Hepatocyte (in vitro differentiated cells): ENCODE results near the gene PRSS33. TPM values are rescaled to one million over a fixed set of nuclear protein-coding genes. Genes with fewer than 3 reads are reported as not detected.

Source experiments
- DNase-seq: peaks from one replicate; pipeline ENCODE4 v3.0.0-alpha.2; 2016; ENCODE audit warnings: low spot score
- H2AFZ ChIP-seq: fragments of 200-600 bp; sonication (generic); 2 replicates; pipeline ENCODE4 v1.6.0; 2016; ENCODE audit warnings: antibody characterized with exemption, mild to moderate bottlenecking
- H3K27ac ChIP-seq: fragments of 200-600 bp; sonication (generic); 2 replicates; pipeline ENCODE4 v1.5.1; 2016; ENCODE audit warnings: mild to moderate bottlenecking
- H3K27me3 ChIP-seq: fragments of 200-600 bp; sonication (generic); 2 replicates; pipeline ENCODE4 v1.6.1; 2016
- H3K36me3 ChIP-seq: fragments of 200-600 bp; sonication (generic); replicated peaks from 2 replicates; pipeline ENCODE4 v1.5.1; 2016; ENCODE audit warnings: low read depth; ENCODE audit not compliant: insufficient read depth
- H3K4me1 ChIP-seq: fragments of 200-600 bp; sonication (generic); 2 replicates; pipeline ENCODE4 v1.5.1; 2016; ENCODE audit warnings: mild to moderate bottlenecking, moderate library complexity; ENCODE audit not compliant: insufficient read depth
- H3K4me2 ChIP-seq: fragments of 200-600 bp; sonication (generic); 2 replicates; pipeline ENCODE4 v1.6.0; 2016
- H3K4me3 ChIP-seq: fragments of 200-600 bp; sonication (generic); 2 replicates; pipeline ENCODE4 v1.5.1; 2016; ENCODE audit warnings: mild to moderate bottlenecking
- H3K79me2 ChIP-seq: fragments of 200-600 bp; sonication (generic); 2 replicates; pipeline ENCODE4 v1.6.0; 2017; ENCODE audit warnings: mild to moderate bottlenecking
- H3K9me2 ChIP-seq: fragments of 200-600 bp; sonication (generic); replicated peaks from 2 replicates; pipeline ENCODE4 v1.6.0; 2017; ENCODE audit warnings: mild to moderate bottlenecking; ENCODE audit not compliant: insufficient read depth
- H3K9me3 ChIP-seq: fragments of 200-600 bp; sonication (generic); 2 replicates; pipeline ENCODE4 v1.5.1; 2016; ENCODE audit warnings: low read depth, mild to moderate bottlenecking
- H4K20me1 ChIP-seq: fragments of 200-600 bp; sonication (generic); 2 replicates; pipeline ENCODE4 v1.6.0; 2016; ENCODE audit warnings: mild to moderate bottlenecking; ENCODE audit not compliant: insufficient read depth, poor library complexity, severe bottlenecking
- EZH2 ChIP-seq: fragments of 200-600 bp; sonication (generic); IDR thresholded peaks from 2 replicates; pipeline ENCODE4 v1.6.1; 2016; ENCODE audit warnings: antibody characterized with exemption, mild to moderate bottlenecking, borderline replicate concordance
- EZH2phosphoT487 ChIP-seq: fragments of 200-600 bp; sonication (generic); IDR thresholded peaks from one replicate; pipeline ENCODE4 v1.6.1; 2018; ENCODE audit warnings: antibody characterized with exemption, mild to moderate bottlenecking, low read depth, moderate library complexity; ENCODE audit not compliant: unreplicated experiment, severe bottlenecking
- WGBS: methylation state at CpG from one replicate; pipeline ENCODE4 v1.1.6; 2016; ENCODE audit warnings: low lambda C conversion rate; ENCODE audit errors: missing lambda C conversion rate; 5-methylcytosine and 5-hydroxymethylcytosine counted together
- polyA plus RNA-seq: library from polyadenylated mRNA; unstranded; fragments of >200 nt; fragmentation: Nextera tagmentation; extraction: Ambion mirVana; gene quantifications from 2 replicates; pipeline ENCODE4 v1.2.1, GENCODE V29; 2016
- total RNA-seq: library from RNA; depleted of rRNA; stranded (reverse); fragments of >200 nt; gene quantifications from 2 replicates; pipeline ENCODE4 v1.2.3, GENCODE V29; 2014
- TF ChIP-seq, protein P1 (sequence below): fragments of 200-600 bp; sonication (generic); IDR thresholded peaks from 2 replicates; pipeline ENCODE4 v1.5.1; 2016; ENCODE audit warnings: antibody characterized with exemption, mild to moderate bottlenecking; ENCODE audit not compliant: poor library complexity

PRSS33 gene
- total and polyA plus RNA-seq, 2 experiments from 2014 or later, result not detected

DNA sequence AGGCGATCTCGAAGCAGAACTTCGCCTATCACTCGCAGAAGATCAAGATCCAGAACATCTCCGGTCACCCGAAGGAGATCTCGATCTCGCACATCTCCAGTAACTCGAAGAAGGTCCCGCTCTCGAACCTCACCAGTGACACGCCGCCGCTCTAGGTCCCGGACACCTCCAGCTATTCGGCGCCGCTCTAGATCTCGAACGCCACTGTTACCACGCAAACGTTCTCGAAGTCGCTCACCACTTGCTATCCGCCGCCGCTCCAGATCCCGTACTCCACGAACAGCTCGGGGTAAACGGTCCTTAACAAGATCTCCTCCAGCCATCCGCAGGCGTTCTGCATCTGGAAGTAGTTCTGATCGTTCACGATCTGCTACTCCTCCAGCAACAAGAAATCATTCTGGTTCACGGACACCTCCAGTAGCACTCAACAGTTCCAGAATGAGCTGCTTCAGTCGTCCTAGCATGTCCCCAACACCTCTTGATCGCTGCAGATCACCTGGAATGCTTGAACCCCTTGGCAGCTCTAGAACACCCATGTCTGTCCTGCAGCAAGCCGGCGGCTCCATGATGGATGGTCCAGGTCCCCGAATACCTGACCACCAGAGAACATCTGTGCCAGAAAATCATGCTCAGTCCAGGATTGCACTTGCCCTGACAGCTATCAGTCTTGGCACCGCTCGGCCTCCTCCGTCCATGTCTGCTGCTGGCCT is 20.8 kb downstream of the PRSS33 start:
- 97% methylated on average over 44 of the region's 44 CpGs for WGBS
- TF ChIP-seq EZH2phosphoT487, result no peak
- TF ChIP-seq, protein P1, sequence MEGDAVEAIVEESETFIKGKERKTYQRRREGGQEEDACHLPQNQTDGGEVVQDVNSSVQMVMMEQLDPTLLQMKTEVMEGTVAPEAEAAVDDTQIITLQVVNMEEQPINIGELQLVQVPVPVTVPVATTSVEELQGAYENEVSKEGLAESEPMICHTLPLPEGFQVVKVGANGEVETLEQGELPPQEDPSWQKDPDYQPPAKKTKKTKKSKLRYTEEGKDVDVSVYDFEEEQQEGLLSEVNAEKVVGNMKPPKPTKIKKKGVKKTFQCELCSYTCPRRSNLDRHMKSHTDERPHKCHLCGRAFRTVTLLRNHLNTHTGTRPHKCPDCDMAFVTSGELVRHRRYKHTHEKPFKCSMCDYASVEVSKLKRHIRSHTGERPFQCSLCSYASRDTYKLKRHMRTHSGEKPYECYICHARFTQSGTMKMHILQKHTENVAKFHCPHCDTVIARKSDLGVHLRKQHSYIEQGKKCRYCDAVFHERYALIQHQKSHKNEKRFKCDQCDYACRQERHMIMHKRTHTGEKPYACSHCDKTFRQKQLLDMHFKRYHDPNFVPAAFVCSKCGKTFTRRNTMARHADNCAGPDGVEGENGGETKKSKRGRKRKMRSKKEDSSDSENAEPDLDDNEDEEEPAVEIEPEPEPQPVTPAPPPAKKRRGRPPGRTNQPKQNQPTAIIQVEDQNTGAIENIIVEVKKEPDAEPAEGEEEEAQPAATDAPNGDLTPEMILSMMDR, result no peak
- no peak for TF ChIP-seq EZH2
- Histone ChIP-seq H3K27me3 (no peaks in the 10 kb centered on the region), H3K4me3 (no peak overlapping the region), H3K9me3 (no peaks in the 10 kb centered on the region), H3K27ac (no peak overlapping the region), H4K20me1 (peaks cover 63% of the 10 kb centered on the region), H3K4me2 (no peak overlapping the region), H3K9me2 (no peaks in the 10 kb centered on the region), H3K36me3 (peaks cover 15% of the 10 kb centered on the region), H2AFZ (no peak overlapping the region), H3K79me2 (peaks cover 74% of the 10 kb centered on the region), H3K4me1 (no peaks in the 10 kb centered on the region)
- no peak for DNase-seq

DNA sequence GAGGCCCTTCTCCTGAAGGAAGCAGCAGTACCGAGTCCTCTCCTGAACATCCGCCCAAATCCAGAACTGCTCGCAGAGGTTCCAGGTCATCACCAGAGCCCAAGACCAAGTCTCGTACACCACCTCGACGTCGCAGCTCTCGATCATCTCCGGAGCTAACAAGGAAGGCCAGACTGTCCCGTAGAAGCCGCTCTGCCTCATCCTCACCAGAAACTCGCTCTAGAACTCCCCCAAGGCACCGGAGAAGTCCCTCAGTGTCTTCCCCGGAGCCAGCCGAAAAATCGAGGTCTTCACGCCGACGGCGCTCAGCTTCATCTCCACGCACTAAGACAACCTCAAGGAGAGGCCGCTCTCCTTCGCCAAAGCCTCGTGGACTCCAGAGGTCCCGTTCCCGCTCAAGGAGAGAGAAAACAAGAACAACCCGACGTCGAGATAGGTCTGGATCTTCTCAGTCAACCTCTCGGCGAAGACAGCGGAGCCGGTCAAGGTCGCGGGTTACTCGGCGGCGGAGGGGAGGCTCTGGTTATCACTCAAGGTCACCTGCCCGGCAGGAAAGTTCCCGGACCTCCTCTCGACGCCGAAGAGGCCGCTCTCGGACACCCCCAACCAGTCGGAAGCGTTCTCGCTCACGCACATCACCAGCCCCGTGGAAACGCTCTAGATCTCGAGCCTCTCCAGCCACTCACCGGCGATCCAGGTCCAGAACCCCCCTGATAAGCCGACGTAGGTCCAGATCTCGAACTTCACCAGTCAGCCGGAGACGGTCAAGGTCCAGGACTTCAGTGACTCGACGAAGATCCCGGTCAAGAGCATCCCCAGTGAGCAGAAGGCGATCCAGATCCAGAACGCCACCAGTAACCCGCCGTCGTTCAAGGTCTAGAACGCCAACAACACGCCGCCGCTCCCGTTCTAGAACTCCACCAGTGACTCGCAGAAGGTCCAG is 21.6 kb downstream of the PRSS33 start:
- 99% methylated on average over 73 of the region's 73 CpGs for WGBS
- H3K4me1 ChIP-seq, result no peaks in the 10 kb centered on the region
- DNase-seq, result no peak
- TF ChIP-seq, protein P1, result no peak
- no peak for TF ChIP-seq EZH2
- no peak for TF ChIP-seq EZH2phosphoT487
- peaks cover 54% of the 10 kb centered on the region for H4K20me1 ChIP-seq
- H2AFZ ChIP-seq, result no peak overlapping the region
- no peaks in the 10 kb centered on the region for H3K9me3 ChIP-seq
- H3K4me2 ChIP-seq, result no peak overlapping the region
- H3K36me3 ChIP-seq, result peaks cover 20% of the 10 kb centered on the region
- no peaks in the 10 kb centered on the region for H3K27me3 ChIP-seq
- H3K27ac ChIP-seq, result no peak overlapping the region
- no peak overlapping the region for H3K4me3 ChIP-seq
- no peaks in the 10 kb centered on the region for H3K9me2 ChIP-seq
- H3K79me2 ChIP-seq, result peaks cover 83% of the 10 kb centered on the region

- Histone ChIP-seq H3K4me2 (no peak overlapping the region), H4K20me1 (peaks cover 51% of the 10 kb centered on the region), H3K27me3 (no peaks in the 10 kb centered on the region), H3K4me1 (no peaks in the 10 kb centered on the region), H2AFZ (no peak overlapping the region), H3K79me2 (peaks cover 89% of the 10 kb centered on the region), H3K36me3 (peaks cover 26% of the 10 kb centered on the region), H3K9me2 (no peaks in the 10 kb centered on the region), H3K27ac (no peak overlapping the region), H3K4me3 (no peak overlapping the region), H3K9me3 (no peaks in the 10 kb centered on the region)
- 97% methylated on average over 9 of the region's 9 CpGs for WGBS
- no peak for TF ChIP-seq EZH2phosphoT487
- no peak for TF ChIP-seq EZH2
- TF ChIP-seq, protein P1, result no peak
- no peak for DNase-seq
Observed at GRCh38 chr16:2764718-2765117, 22.6 kb downstream of the PRSS33 start.
